ENCODE measurements around the gene NPB. TPM values are rescaled to one million over a fixed set of nuclear protein-coding genes. Genes with fewer than 3 reads are reported as not detected.

The NPB gene
- total and polyA plus RNA-seq, 2 of the 8 experiments (the other 6 are each of a cell fraction or from before 2014, with no cell fraction given) = 1.5 to 2.5 TPM

- H4K20me1 ChIP-seq (replicated peaks in 1 of 2; ENCODE audit: control insufficient read depth in 1 of 2, insufficient read depth in 2 of 2, low read length in 2 of 2) = no peaks in the 10 kb centered on the region
- no peaks in the 10 kb centered on the region for H3K36me3 ChIP-seq (ENCODE audit: control insufficient read depth in 2 of 4, insufficient read depth in 4 of 4, low read length in 3 of 4)
- no peak within 1 kb of the TSS for H2AK5ac ChIP-seq (ENCODE audit: low read depth, low read length)
- H3K27me3 ChIP-seq (replicated peaks in 1 of 4; ENCODE audit: control insufficient read depth in 3 of 4, extremely low read depth in 1 of 4, insufficient read depth in 3 of 4, low read length in 3 of 4) = peaks cover 0 to 5% (median under 1%) of the 10 kb centered on the region in 4 experiments; a peak in 3 of 7 replicates
- H4K91ac ChIP-seq (replicated peaks; ENCODE audit: insufficient read length, low read length) = no peak within 1 kb of the TSS
- POLR2A ChIA-PET (ENCODE audit: partially characterized antibody) = interaction anchor here (0.9 kb wide), 2 partner anchors 16 to 19 kb away, joined by 3 read pairs; no protein-coding TSS in a partner anchor
- 81% methylated on average over 12 of the region's 13 CpGs; no CpG with 5 or more reads in 1 of the 2 experiments for WGBS, 2 experiments (ENCODE audit: extremely low coverage in 1 of 2, insufficient coverage in 1 of 2, insufficient read length in 1 of 2, insufficient replicate concordance in 2 of 2, low coverage in 1 of 2, low lambda C conversion rate in 2 of 2, missing lambda C conversion rate in 1 of 2)
- H2AFZ ChIP-seq (ENCODE audit: low read length) = no peak within 1 kb of the TSS
- H4K8ac ChIP-seq (ENCODE audit: extremely low read depth, insufficient read depth, low read length) = no peak within 1 kb of the TSS
- CTCF ChIA-PET (ENCODE audit: partially characterized antibody) = interaction anchor here (0.7 kb wide), 2 partner anchors 12 to 78 kb away, joined by 3 read pairs; no protein-coding TSS in a partner anchor
- no peak within 1 kb of the TSS for H3K4me3 ChIP-seq (ENCODE audit: extremely low read depth in 1 of 4, insufficient read depth in 2 of 4, low read depth in 3 of 4, low read length in 4 of 4)
- no peak within 1 kb of the TSS for H2BK5ac ChIP-seq (ENCODE audit: low read depth, low read length)
- H3K4ac ChIP-seq (replicated peaks; ENCODE audit: insufficient read length, low read depth, low read length) = no peak within 1 kb of the TSS
- H3K27ac ChIP-seq (ENCODE audit: low read depth, low read length) = no peak within 1 kb of the TSS
- FAIRE-seq = no peak
- no peak within 1 kb of the TSS for H2BK20ac ChIP-seq (ENCODE audit: low read length)
- H4K5ac ChIP-seq (ENCODE audit: insufficient read length, low read depth, low read length) = no peak within 1 kb of the TSS
- no peak within 1 kb of the TSS for H2BK12ac ChIP-seq (ENCODE audit: low read depth, low read length)
- no peak within 1 kb of the TSS for H3K56ac ChIP-seq (replicated peaks; ENCODE audit: insufficient read length, low read depth, low read length)
- H3K79me2 ChIP-seq (ENCODE audit: control insufficient read depth in 1 of 2, insufficient read depth in 2 of 2, low read length in 2 of 2) = no peaks in the 10 kb centered on the region
- H3K23ac ChIP-seq (ENCODE audit: insufficient read length) = no peak within 1 kb of the TSS
- H3K79me1 ChIP-seq (ENCODE audit: low read depth, low read length) = no peaks in the 10 kb centered on the region
- no peak for DNase-seq (ENCODE audit: low read depth in 1 of 2, low spot score in 2 of 2)
- H2BK120ac ChIP-seq (replicated peaks; ENCODE audit: low read depth, low read length) = no peak within 1 kb of the TSS
- H3K14ac ChIP-seq (ENCODE audit: insufficient read length) = no peak within 1 kb of the TSS
- H3K9me3 ChIP-seq (ENCODE audit: insufficient read depth in 2 of 2, low read depth in 1 of 2, low read length in 1 of 2) = no peaks in the 10 kb centered on the region
- H3K4me1 ChIP-seq (replicated peaks in 1 of 4; ENCODE audit: control insufficient read depth in 3 of 4, insufficient read depth in 4 of 4, low read length in 3 of 4) = peaks cover 0 to under 1% (median under 1%) of the 10 kb centered on the region in 4 experiments; a peak in 3 of 7 replicates
- H2BK15ac ChIP-seq (ENCODE audit: low read length) = 0 out of 2 replicates have a peak within 1 kb of the TSS, but pooled peaks have one; percentile 46
- no peak within 1 kb of the TSS for H3K18ac ChIP-seq (ENCODE audit: extremely low read depth, low read length)
- H3K9ac ChIP-seq (replicated peaks in 1 of 4; ENCODE audit: extremely low read depth in 1 of 4, low read depth in 3 of 4, low read length in 3 of 4) = no peak within 1 kb of the TSS
- H3K23me2 ChIP-seq (ENCODE audit: low read depth, low read length) = no peaks in the 10 kb centered on the region
- no peak within 1 kb of the TSS for H3K4me2 ChIP-seq (ENCODE audit: insufficient read depth in 1 of 2, low read depth in 2 of 2, low read length in 2 of 2)
- TF ChIP-seq HDAC6 (IDR thresholded peaks at IDR 0.05; ENCODE audit: low read depth, low read length) = no peak
- TF ChIP-seq BACH1 (IDR thresholded peaks at IDR 0.05; ENCODE audit: low read length) = no peak
- no peak for TF ChIP-seq RFX5 (IDR thresholded peaks at IDR 0.05; ENCODE audit: borderline replicate concordance, low read depth, low read length)
- TF ChIP-seq TAF1 (IDR thresholded peaks at IDR 0.05; ENCODE audit: low read depth, low read length) = no peak
- no peak for TF ChIP-seq USF2 (IDR thresholded peaks at IDR 0.05; ENCODE audit: low read length)
- no peak for TF ChIP-seq SP2 (IDR thresholded peaks at IDR 0.05; ENCODE audit: low read length)
- TF ChIP-seq PHF8 (conservative IDR thresholded peaks at IDR 0.05; ENCODE audit: low read depth, low read length) = no peak
- no peak for TF ChIP-seq CHD1 (IDR thresholded peaks at IDR 0.05; ENCODE audit: low read depth, low read length)
- no peak for TF ChIP-seq RAD21 (IDR thresholded peaks at IDR 0.05 in 1 of 2, conservative IDR thresholded peaks at IDR 0.05 in 1 of 2; ENCODE audit: low read depth in 2 of 2, low read length in 2 of 2)
- no peak for TF ChIP-seq POLR2AphosphoS5 (IDR thresholded peaks at IDR 0.05; ENCODE audit: low read depth, low read length)
- no peak for TF ChIP-seq BRCA1 (IDR thresholded peaks at IDR 0.05; ENCODE audit: low read depth, low read length)
- no peak for TF ChIP-seq RBBP5 (IDR thresholded peaks at IDR 0.05; ENCODE audit: borderline replicate concordance, low read depth, low read length)
- no peak for TF ChIP-seq MAX (IDR thresholded peaks at IDR 0.05)
Observed at GRCh38 chr17:81947189-81947588, 45.2 kb downstream of the NPB start, which contains the start of gene MYADML2. Gene MYADML2, minus strand, starts transcription at chr17:81947233. Its CDS starts 5,492 bp downstream, at chr17:81941741.
